NT2/D1 (cell line): ENCODE results near the gene AOAH.

ENCODE experiments used
- DNase-seq: peaks from one replicate; pipeline ENCODE4 v3.0.0-alpha.2; 2011; ENCODE audit warnings: low read depth, low spot score
- H3K27me3 ChIP-seq: 2 replicates; pipeline ENCODE4 v1.6.0; 2011; ENCODE audit warnings: mild to moderate bottlenecking; ENCODE audit not compliant: insufficient read length, insufficient read depth
- H3K36me3 ChIP-seq: 2 replicates; pipeline ENCODE4 v1.6.1; 2011; ENCODE audit warnings: mild to moderate bottlenecking, low read length, mixed read lengths; ENCODE audit not compliant: insufficient read depth, insufficient read length
- H3K4me1 ChIP-seq: 2 replicates; pipeline ENCODE4 v1.5.1; 2011; ENCODE audit not compliant: insufficient read depth, insufficient read length
- H3K4me3 ChIP-seq: 2 replicates; pipeline ENCODE4 v1.5.1; 2011; ENCODE audit warnings: low read depth; ENCODE audit not compliant: insufficient read length
- H3K9ac ChIP-seq: 2 replicates; pipeline ENCODE4 v1.6.0; 2011; ENCODE audit warnings: low read depth; ENCODE audit not compliant: insufficient read length
- H3K9me3 ChIP-seq: 2 replicates; pipeline ENCODE4 v1.5.1; 2011; ENCODE audit warnings: mild to moderate bottlenecking, low read length; ENCODE audit not compliant: insufficient read depth
- SUZ12 ChIP-seq: IDR thresholded peaks from 2 replicates; pipeline ENCODE4 v1.6.1; 2011; ENCODE audit not compliant: insufficient read length, insufficient read depth; ENCODE audit errors: extremely low read depth
- YY1 ChIP-seq: IDR thresholded peaks from 2 replicates; pipeline ENCODE4 v1.6.1; 2011; ENCODE audit not compliant: insufficient read length, insufficient read depth
- ZNF274 ChIP-seq: IDR thresholded peaks from 2 replicates; pipeline ENCODE4 v1.6.1; 2011; ENCODE audit warnings: mild to moderate bottlenecking, low read depth, low read length

AOAH gene

DNA sequence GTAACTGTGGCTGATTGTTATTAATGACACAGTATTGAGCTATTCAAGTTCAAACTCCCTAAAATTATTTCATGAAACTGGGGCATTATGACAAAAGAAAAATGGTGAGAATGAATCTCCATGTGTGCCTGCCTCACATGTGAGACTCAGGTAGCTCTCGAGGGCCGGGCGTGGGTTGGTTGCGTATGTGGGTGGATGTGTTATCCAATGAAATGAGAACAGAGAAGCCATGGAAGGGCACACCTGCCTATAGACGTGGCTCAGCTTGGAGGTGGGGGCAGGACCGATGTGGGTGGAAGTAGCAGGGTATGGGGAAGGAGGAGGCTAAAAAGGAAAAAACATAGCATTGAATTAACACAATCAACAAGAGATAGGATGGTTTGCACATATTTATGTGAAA, 96.5 kb downstream of the AOAH start:
- DNase-seq: no peak
- no peak overlapping the region for H3K9ac ChIP-seq
- peaks cover 2% of the 10 kb centered on the region for H3K4me1 ChIP-seq
- TF ChIP-seq SUZ12: no peak
- no peak for TF ChIP-seq YY1
- TF ChIP-seq ZNF274: no peak
- H3K36me3 ChIP-seq: no peaks in the 10 kb centered on the region
- H3K4me3 ChIP-seq: no peak overlapping the region
- H3K9me3 ChIP-seq: no peaks in the 10 kb centered on the region
- no peaks in the 10 kb centered on the region for H3K27me3 ChIP-seq

DNA sequence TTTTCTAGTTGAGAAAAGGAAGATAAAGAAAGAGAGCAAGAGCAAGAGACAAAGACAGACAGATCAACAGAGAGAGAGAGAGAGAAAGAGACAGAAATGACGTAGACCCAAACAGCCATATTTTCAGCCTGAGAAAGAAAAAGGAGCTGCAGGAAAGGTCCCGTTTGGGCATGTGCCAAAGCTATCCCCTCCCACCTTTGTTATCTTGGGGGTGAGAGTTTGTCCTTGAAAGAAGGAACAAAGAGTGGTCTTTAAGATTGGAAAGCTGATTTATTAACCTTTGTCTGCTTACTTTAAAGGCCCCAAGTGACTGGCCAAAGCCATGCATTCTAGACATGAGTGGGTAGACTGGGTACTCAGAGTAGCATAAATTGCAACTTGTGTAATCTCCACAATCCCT, 98.2 kb downstream of the AOAH start:
- DNase-seq: no peak
- Histone ChIP-seq H3K36me3 (no peaks in the 10 kb centered on the region), H3K4me1 (no peaks in the 10 kb centered on the region), H3K4me3 (no peak overlapping the region), H3K9ac (no peak overlapping the region), H3K27me3 (no peaks in the 10 kb centered on the region), H3K9me3 (no peaks in the 10 kb centered on the region)
- TF ChIP-seq ZNF274: no peak
- TF ChIP-seq SUZ12: no peak
- no peak for TF ChIP-seq YY1

DNA sequence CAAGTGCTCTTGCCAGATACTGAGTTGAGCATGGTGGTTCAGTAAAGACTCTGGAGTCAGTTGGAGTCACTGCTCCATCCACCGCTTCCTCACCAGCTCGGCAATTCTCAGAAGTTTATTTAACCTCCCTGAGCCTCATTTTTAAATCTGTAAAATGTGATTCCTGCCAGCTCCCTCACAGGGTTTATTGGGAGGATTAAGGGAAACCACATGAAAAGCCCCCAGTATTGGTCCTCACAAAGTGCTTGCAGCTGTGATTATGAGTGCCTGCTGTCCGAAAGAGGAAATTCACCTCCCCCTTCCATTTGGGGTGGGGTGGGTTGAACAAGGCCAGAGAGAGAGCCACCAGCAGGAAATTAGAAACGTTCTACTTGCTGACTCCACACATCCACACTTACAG, 99.0 kb downstream of the AOAH start:
- no peak overlapping the region for H3K9ac ChIP-seq
- no peak overlapping the region for H3K4me3 ChIP-seq
- no peak for TF ChIP-seq SUZ12
- no peak for TF ChIP-seq YY1
- TF ChIP-seq ZNF274: no peak
- no peaks in the 10 kb centered on the region for H3K27me3 ChIP-seq
- no peak for DNase-seq
- H3K36me3 ChIP-seq: no peaks in the 10 kb centered on the region
- no peaks in the 10 kb centered on the region for H3K4me1 ChIP-seq
- no peaks in the 10 kb centered on the region for H3K9me3 ChIP-seq

DNA sequence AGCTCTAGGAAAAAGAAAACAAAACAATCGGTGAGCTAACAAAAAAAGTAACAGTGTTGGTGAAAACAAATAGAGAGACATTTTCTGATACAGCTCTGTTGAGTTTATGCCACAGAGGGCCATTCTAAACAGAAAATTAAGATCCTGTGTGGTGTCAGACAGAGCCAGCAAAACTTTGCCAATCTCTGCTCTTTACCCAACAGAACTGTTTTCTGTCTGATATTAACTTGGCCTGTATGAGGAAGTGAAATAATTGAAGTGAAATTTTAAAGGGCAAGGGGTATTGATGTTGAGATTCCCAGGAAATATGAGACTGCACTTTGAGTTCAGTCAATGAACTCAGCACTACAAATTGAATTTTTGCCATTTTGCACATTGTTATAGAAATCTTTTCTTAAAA, 101.0 kb downstream of the AOAH start:
- H3K9me3 ChIP-seq: no peaks in the 10 kb centered on the region
- DNase-seq: no peak
- no peaks in the 10 kb centered on the region for H3K36me3 ChIP-seq
- TF ChIP-seq YY1 (no peak), SUZ12 (no peak), ZNF274 (no peak)
- no peaks in the 10 kb centered on the region for H3K27me3 ChIP-seq
- H3K4me1 ChIP-seq: no peaks in the 10 kb centered on the region
- no peak overlapping the region for H3K4me3 ChIP-seq
- H3K9ac ChIP-seq: no peak overlapping the region

DNA sequence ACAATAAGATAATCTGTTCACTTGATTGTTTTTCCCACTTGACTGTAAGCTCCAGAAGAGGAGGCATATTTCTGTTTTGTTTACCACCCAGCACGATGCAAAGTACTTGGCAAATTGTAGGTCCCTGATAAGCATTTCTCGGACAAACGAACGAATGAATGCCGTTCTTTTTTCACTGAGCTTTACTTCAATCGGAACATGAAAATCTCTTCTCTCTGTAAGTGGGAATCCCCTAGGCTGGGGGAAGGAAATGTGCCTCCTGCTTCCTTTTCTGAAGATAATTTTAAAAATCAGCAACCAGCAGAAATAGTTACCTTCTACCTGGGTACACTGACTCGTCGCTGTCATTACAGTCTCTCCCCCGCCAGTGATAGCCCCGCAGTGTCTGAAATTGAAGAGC, 102.9 kb downstream of the AOAH start:
- Histone ChIP-seq H3K36me3 (no peaks in the 10 kb centered on the region), H3K9ac (no peak overlapping the region), H3K9me3 (no peaks in the 10 kb centered on the region), H3K4me1 (no peaks in the 10 kb centered on the region), H3K27me3 (no peaks in the 10 kb centered on the region), H3K4me3 (no peak overlapping the region)
- no peak for TF ChIP-seq YY1
- no peak for TF ChIP-seq ZNF274
- no peak for TF ChIP-seq SUZ12
- DNase-seq: no peak

DNA sequence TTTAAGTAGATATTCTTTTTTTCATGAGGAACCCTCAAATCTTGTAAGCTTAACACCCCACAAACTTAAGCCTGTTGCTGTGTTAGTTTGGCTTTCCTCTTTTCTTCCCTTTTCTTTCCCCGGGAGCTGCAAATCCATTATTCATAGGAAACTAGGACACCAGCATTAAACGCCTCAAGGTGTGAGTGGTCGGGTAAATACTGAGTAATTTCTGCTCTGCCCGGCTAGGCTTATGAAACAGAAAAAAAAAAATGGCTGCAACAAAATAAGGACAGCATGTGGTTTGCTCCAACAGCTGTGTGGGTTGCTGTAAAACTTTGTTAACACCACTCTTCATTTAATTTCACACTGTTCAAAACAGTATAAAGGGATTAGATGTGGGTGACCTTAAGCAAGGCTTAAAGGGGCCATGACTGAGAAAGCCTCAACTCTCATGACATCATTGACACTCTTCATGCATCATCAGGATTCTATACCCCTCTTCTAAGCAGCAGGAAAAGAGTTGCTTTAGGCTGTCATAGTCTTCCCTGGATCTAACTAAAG, 104.1 kb downstream of the AOAH start:
- no peaks in the 10 kb centered on the region for H3K9me3 ChIP-seq
- H3K4me1 ChIP-seq: no peaks in the 10 kb centered on the region
- TF ChIP-seq SUZ12 (no peak), YY1 (no peak), ZNF274 (no peak)
- H3K27me3 ChIP-seq: no peaks in the 10 kb centered on the region
- H3K36me3 ChIP-seq: no peaks in the 10 kb centered on the region
- DNase-seq: no peak
- H3K4me3 ChIP-seq: no peak overlapping the region
- no peak overlapping the region for H3K9ac ChIP-seq

DNA sequence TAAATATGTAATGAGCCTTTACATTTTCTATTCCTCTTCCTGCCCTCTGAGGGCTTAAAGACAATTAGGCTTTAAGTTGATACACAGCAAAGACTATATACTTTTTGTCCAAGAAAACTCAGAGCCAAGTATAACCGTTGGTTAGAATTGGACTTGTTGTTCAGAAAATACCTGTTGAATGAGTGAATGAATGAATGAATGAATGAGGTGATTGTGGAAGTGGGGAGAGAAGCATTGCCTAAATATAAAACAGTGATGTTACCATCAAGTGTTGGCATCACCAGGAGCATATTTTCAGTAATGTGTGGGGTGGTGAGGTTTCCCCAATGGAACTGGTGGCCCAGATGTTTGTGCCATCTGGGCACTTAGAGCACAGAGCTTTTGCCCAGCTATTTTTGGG, 106.9 kb downstream of the AOAH start:
- DNase-seq: no peak
- H3K9ac ChIP-seq: no peak overlapping the region
- no peak overlapping the region for H3K4me3 ChIP-seq
- no peaks in the 10 kb centered on the region for H3K27me3 ChIP-seq
- no peaks in the 10 kb centered on the region for H3K9me3 ChIP-seq
- no peak for TF ChIP-seq ZNF274
- no peak for TF ChIP-seq YY1
- TF ChIP-seq SUZ12: no peak
- no peaks in the 10 kb centered on the region for H3K36me3 ChIP-seq
- H3K4me1 ChIP-seq: no peaks in the 10 kb centered on the region
